HG03139 (cell line): ENCODE results near the gene TRAPPC1.

Experiments used
- ATAC-seq: cut with Tn5 transposase; IDR thresholded peaks from one replicate; pipeline ENCODE4 v1.9.1; 2021; ENCODE audit not compliant: unreplicated experiment

Gene TRAPPC1

DNA sequence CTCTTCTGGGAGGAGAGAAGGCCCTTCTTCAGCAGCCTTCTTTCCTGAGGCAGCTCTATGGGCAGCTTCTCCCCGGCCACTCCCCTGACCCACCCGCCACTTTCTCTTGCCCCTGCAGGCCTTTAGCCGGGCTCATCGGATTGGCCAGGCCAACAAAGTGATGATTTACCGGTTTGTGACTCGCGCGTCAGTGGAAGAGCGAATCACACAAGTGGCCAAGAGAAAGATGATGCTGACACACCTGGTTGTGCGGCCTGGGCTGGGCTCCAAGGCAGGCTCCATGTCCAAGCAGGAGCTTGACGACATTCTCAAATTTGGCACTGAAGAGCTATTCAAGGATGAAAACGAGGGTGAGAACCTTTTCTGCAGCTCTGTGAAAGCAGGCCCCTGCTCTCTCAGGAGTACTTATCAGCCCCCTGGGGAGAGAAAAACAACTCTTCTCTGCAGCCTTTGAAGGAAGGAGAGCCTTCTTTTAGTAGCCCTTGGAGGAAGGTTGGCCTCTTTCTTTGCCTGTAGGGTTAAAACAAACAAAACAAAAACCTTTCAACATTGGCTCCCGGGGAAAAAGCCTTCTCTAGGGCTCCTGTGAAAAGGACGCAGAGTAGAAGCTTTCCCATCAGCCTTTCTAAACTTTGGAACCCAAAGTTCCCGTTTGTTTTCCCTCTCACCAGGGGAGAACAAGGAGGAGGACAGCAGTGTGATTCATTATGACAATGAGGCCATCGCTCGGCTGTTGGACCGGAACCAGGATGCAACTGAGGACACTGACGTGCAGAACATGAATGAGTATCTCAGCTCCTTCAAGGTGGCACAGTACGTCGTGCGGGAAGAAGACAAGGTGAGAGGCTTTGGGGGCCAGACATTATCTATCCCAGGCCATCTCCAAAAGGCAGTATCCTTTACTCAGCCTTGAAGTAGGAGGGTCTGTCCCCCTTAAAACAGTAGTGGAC lies 28.3 kb downstream of the TRAPPC1 start:
- ATAC-seq = no peak

GRCh38 chr17:7897773-7898172 lies 34.0 kb downstream of the TRAPPC1 start:
- ATAC-seq = no peak

DNA sequence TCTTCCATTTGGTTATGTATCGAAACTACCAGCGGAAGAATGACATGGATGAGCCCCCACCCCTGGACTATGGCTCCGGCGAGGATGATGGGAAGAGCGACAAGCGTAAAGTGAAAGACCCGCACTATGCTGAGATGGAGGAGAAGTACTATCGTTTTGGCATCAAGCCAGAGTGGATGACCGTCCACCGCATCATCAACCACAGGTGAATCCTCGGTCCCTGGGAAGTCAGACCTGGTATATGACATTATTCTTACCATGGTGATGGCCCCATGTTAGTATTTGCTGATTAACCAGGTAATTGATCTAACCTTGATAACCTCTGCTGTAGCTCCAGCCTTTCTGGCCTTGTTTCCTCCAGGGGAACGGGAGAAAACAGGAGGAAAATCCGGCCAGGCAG lies 34.7 kb downstream of the TRAPPC1 start:
- no peak for ATAC-seq

- ATAC-seq = no peak
Measured at GRCh38 chr17:7894866-7895265, 36.9 kb downstream of the TRAPPC1 start.

- no peak for ATAC-seq
Measured at GRCh38 chr17:7894226-7894625, 37.5 kb downstream of the TRAPPC1 start.

GRCh38 chr17:7893187-7893880 lies 38.4 kb downstream of the TRAPPC1 start:
- ATAC-seq = no peak

DNA sequence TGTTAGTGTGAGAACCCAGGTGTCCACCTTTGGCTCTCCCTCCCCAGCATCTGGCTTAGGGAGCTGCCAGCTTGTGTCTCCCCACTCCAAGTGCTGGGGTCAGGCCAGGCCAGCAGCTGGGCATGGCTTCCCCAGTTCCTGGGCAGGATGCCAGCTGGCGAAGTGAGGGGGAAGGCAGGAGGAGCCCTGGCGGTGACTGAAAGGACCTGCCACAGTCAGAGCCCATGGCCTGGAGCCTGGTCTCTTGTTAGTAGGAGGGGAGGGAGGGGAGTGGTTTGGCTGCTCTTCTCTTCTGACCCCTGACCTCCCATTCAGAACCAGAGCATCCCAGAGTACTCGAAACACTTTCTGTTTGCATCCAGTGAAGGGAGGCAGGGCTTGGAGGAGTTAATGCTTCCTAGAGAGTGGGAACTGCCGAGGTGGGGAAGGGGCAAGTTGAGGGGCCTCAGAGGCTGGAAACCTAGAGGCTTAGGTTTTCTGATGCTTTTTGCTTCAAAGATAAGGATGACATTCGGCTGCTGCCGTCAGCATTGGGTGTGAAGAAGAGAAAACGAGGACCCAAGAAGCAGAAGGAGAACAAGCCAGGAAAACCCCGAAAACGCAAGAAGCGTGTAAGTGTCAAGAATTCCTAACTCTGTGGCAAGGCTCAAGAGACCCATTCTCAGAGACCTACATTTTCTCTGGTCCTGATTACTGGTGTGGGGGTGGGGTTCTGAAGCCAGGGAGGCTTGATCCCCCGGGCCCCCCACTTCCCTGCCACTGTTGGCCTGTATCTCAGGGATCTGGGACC lies 42.4 kb downstream of the TRAPPC1 start:
- no peak for ATAC-seq

GRCh38 chr17:7888184-7888920 lies 43.4 kb downstream of the TRAPPC1 start, which contains the start of gene CHD3:
Gene CHD3, plus strand, starts transcription at chr17:7888789. Its CDS starts 212 bp downstream, at chr17:7889001.
- ATAC-seq = no peak

DNA sequence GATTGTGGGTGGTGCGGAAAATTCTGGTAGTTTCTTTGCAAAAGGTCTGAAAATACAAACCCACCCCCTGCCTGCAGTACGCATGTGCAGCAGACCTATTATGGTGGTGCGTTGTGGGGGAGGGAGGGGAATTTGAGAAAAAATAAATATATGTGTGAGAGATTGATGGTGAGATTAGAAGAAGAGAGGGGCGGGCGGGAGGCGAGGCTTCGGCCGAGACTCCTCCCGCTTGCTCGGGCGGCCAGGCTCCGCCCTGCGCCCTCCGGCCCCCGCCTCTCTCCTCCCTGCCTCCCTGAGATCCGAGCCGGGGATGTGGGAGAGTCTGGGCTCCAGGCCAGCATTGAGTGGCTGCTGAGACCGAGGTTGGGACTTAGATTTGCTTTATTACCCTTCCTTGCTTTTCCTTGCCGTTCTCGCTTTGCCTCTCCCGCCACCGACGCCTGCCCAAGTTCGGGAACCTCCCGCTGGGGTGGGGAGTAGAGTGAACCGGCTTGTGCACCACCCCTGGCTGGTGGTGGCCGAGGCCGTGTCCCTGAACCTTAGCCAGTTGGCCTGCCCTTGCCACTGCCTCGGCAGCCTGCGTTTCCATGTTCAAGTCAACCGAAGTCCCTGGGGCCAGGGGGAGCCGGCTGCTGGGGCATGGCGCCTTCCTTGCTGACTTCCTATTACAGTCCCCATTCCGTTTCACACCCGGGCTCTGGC lies 44.1 kb downstream of the TRAPPC1 start:
- no peak for ATAC-seq

DNA sequence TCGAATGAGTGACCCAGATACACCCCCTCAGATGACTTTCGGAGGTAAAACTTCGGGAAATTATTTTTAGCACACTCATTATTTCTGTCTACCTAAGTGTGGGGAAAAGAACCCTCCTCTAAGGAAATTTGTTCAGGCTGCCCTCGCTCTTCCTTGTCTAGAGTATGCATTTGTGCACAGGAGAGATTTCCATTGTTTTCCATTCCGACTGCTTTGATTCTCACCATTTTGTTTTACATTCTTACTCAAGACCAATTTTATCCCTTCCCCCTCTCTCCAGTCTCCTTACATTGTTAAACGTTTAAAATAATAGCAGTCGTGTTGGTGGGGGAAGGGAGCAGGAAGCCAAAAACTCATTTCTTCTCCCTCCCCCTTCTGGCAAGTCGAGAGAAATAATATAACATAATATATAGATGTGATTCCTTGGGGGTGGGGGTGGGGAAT lies 44.7 kb downstream of the TRAPPC1 start:
- no peak for ATAC-seq

DNA sequence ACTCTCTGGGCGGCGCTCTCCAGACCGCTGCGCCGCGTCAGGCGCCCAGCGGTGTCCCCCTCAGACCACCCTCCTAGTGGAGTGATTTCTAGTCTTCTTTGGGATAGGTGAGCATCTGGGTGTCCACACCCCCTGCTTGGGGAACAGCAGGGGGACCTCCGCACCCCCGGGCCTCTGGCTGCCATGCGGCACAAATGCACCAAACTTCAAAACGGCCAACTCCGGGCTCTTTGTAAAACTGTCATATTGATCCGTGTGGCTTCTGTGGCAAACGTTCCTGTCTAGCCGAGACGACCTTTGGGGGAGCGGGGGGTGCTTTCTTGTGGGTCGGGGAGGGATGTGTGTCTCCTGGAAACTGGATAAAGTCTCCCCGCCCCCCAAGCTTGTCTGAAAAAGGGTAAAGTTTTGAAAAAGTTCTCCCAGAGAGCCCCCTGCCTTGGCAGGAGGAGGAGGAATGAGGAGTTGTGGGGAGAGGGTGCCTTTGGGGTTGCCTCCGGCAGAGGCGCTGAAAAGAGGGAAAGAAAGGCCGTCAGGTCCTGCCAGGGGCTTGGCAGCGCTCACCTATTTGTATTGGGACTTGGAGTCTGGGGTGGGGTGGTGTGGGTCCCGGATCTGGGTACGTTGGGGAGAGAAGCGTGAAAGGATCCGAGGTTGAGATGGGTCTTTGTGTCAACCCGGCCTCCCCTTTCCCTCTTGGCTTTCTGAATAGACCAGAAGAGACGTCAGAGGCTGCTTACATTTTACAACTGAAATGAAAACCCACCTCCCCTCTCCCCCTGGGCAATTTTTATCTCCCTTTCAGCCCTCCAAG lies 45.3 kb downstream of the TRAPPC1 start:
- no peak for ATAC-seq

DNA sequence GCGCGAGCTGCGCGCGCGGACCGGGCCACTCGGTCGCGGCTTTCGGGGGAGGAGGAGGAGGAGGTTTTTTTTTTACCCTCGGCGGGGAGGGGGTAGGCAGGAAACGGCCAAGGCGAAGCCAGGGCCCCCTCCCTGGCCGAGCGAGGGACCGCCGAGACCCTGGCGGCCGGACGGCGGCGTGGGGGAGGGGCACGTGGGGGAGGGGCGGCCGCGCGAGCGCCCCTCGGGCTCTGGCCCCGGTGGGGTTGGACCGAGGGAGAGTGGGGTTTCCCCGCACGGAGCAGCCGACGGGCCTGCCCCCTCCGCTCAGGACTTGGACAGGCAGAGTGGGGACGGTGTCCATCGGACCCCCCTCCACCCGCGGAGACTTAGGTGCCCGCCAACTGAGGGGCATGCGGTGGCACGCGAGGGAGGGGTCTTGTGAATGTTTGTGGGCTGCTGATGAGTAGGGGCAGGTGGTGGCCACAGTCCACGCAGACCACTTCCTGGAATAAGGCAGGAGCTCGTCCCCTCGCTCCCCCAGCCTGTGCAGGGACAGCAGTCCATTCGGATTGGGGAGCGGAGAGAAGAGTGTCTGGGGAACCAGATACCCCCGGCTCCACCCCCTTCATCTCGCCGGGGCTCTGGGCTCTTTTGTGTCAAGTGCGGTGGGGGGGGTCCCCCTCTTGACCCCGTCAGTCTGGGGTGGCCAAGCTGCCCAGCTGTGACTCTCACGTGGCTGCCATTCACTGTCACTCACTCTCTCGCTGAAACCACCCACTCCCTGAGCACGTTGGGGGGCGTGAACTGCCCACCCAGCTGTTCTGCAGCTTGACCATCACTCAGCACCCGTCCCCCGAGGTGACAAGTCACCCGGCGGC lies 46.1 kb downstream of the TRAPPC1 start:
- no peak for ATAC-seq

DNA sequence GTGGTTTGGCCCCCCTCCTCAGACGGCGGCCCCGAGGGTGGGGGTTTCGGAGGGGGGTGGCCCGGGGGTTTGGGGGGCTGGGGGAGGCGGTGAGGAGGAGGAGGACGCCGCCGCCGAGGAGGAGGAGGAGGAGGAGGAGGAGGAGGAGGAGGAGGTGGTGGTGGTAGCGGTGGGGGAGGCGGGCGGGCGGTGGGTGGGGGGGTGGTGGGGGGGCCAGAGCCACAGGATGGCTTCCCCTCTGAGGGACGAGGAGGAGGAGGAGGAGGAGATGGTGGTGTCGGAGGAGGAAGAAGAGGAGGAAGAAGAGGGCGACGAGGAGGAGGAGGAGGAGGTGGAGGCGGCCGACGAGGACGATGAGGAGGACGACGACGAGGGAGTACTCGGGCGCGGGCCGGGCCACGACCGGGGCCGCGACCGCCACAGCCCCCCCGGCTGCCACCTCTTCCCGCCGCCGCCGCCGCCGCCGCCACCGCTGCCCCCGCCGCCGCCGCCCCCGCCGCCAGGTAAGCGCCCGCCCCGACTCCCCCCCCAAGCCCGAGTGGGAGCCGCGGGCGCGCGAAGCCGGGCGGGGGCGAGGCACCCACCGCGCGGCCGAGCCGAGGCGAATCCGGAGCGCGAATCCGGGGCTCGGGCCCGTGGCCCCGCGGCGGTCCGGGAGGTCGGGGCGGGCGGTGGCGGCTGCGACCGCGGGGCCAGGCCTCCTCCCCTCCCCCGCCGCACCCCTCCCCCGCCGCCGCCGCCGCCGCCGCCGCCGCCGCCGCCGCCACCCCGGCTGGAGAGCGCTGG lies 47.0 kb downstream of the TRAPPC1 start:
- no peak for ATAC-seq

- no peak for ATAC-seq
Measured at GRCh38 chr17:7883781-7884386, 47.9 kb downstream of the TRAPPC1 start.

GRCh38 chr17:7882629-7883028 lies 49.1 kb downstream of the TRAPPC1 start:
- no peak for ATAC-seq

GRCh38 chr17:7882068-7882467 lies 49.7 kb downstream of the TRAPPC1 start:
- no peak for ATAC-seq
